Retinal pigment epithelial cell (primary cell): ENCODE data around the gene UPF2.

Experiments used
- DNase-seq: peaks from one replicate; pipeline ENCODE4 v3.0.0-alpha.2; 2010; ENCODE audit warnings: low read depth
- H3K4me3 ChIP-seq: 2 replicates; pipeline ENCODE4 v1.5.1; 2011; ENCODE audit warnings: mild to moderate bottlenecking, low read length, control low read depth, moderate library complexity
- TF ChIP-seq, protein P1 (sequence below): conservative IDR thresholded peaks from 2 replicates; pipeline ENCODE4 v1.5.1; 2011; ENCODE audit warnings: low read depth, low read length, control low read depth, inconsistent platforms

UPF2 gene

GRCh38 chr10:11921800-11922392 lies 120.7 kb downstream of the UPF2 start:
- no peak overlapping the region for H3K4me3 ChIP-seq
- no peak for DNase-seq
- TF ChIP-seq, protein P1, sequence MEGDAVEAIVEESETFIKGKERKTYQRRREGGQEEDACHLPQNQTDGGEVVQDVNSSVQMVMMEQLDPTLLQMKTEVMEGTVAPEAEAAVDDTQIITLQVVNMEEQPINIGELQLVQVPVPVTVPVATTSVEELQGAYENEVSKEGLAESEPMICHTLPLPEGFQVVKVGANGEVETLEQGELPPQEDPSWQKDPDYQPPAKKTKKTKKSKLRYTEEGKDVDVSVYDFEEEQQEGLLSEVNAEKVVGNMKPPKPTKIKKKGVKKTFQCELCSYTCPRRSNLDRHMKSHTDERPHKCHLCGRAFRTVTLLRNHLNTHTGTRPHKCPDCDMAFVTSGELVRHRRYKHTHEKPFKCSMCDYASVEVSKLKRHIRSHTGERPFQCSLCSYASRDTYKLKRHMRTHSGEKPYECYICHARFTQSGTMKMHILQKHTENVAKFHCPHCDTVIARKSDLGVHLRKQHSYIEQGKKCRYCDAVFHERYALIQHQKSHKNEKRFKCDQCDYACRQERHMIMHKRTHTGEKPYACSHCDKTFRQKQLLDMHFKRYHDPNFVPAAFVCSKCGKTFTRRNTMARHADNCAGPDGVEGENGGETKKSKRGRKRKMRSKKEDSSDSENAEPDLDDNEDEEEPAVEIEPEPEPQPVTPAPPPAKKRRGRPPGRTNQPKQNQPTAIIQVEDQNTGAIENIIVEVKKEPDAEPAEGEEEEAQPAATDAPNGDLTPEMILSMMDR = no peak

DNA sequence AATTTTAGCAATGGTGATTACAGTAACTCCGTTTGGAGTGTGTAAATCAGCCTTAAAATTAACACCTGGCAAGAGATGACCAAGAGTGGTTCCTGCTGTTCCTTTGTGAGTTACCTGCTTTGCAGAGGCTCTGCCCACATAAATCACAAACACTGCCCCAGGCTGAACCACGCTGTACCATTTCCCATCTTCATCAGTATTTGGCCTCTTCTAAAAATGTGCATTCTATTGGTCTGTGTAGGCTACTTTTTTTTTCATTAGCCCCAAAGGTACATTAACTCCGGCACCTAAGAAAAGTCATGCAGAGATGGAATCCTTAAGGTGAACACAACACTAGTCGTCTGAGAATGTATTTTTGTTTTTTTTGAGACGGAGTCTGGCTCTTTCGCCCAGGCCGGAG lies 123.3 kb downstream of the UPF2 start:
- TF ChIP-seq, protein P1 = no peak
- no peak overlapping the region for H3K4me3 ChIP-seq
- no peak for DNase-seq

GRCh38 chr10:11918384-11918783 lies 124.2 kb downstream of the UPF2 start:
- TF ChIP-seq, protein P1 = no peak
- DNase-seq = no peak
- no peak overlapping the region for H3K4me3 ChIP-seq

- TF ChIP-seq, protein P1 = peak; percentile 3
- DNase-seq = no peak
- H3K4me3 ChIP-seq = no peak overlapping the region
Measured at GRCh38 chr10:11913079-11913641, 129.4 kb downstream of the UPF2 start.

GRCh38 chr10:11910102-11910501 lies 132.5 kb downstream of the UPF2 start:
- no peak for DNase-seq
- TF ChIP-seq, protein P1 = no peak
- H3K4me3 ChIP-seq = no peak overlapping the region

- no peak overlapping the region for H3K4me3 ChIP-seq
- TF ChIP-seq, protein P1 = no peak
- no peak for DNase-seq
Measured at GRCh38 chr10:11909618-11910017, 133.0 kb downstream of the UPF2 start.

DNA sequence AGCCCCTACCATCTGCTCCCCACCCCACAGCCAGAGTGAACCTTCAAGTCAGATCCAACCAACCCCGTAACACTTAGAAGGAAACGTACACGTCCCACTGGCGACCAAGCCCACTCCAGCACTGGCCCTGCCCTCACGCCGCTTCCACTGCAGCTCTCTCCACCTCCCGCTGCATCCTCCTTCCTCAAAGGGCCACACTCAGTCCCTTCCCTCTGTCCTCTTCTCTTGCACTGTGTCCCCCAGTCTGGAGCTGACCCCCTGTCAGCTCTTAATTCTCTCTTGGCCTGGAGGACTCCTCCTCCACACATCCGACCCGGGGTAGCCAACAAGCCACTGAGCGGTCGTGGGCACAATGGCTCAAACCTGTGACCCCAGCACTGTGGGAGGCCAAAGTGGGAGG lies 133.6 kb downstream of the UPF2 start:
- no peak overlapping the region for H3K4me3 ChIP-seq
- no peak for DNase-seq
- TF ChIP-seq, protein P1 = no peak
